ENCODE results near the gene MASP1.

GRCh38 chr3:187207624-187208023 lies 83.9 kb downstream of the MASP1 start:
- TF ChIP-seq POLR2A (IDR thresholded peaks at IDR 0.05; ENCODE audit: low read depth, low read length) (no peak), CTCF (conservative IDR thresholded peaks at IDR 0.05; ENCODE audit: low read depth, low read length) (no peak)

All from IMR-90 (cell line).